H9 (cell line): ENCODE measurements around the gene C10orf62. TPM values are rescaled to one million over a fixed set of nuclear protein-coding genes. Genes with fewer than 3 reads are reported as not detected.
A peak's percentile ranks its signal among the peaks of the same experiment; 100 is the strongest.

Experiments used
- DNase-seq: peaks from one replicate; pipeline ENCODE4 v3.0.0-alpha.2; 2017
- H2AFZ ChIP-seq: one replicate; pipeline ENCODE4 v1.6.1; 2013; ENCODE audit warnings: mild to moderate bottlenecking, low read length, control low read depth, moderate library complexity
- H2AK5ac ChIP-seq: 2 replicates; pipeline ENCODE4 v1.6.1; 2013; ENCODE audit warnings: low read length, control low read depth, mixed read lengths; ENCODE audit not compliant: insufficient read length
- H2BK120ac ChIP-seq: one replicate; pipeline ENCODE4 v1.6.1; 2013; ENCODE audit warnings: low read depth, mild to moderate bottlenecking, low read length, control low read depth, inconsistent platforms; ENCODE audit not compliant: poor library complexity, severe bottlenecking
- H2BK12ac ChIP-seq: 2 replicates; pipeline ENCODE4 v1.6.1; 2013; ENCODE audit warnings: low read length, control low read depth, mixed read lengths, low read depth; ENCODE audit not compliant: insufficient read length
- H2BK15ac ChIP-seq: 2 replicates; pipeline ENCODE4 v1.6.1; 2013; ENCODE audit warnings: low read depth, low read length, control low read depth
- H2BK20ac ChIP-seq: one replicate; pipeline ENCODE4 v1.6.1; 2013; ENCODE audit warnings: low read depth, mild to moderate bottlenecking, low read length, control low read depth, inconsistent platforms; ENCODE audit not compliant: poor library complexity, severe bottlenecking
- H2BK5ac ChIP-seq: 2 replicates; pipeline ENCODE4 v1.6.1; 2013; ENCODE audit warnings: low read length, control low read depth, mixed read lengths; ENCODE audit not compliant: insufficient read length
- H3K14ac ChIP-seq: 2 replicates; pipeline ENCODE4 v1.6.1; 2013; ENCODE audit warnings: low read length, control low read depth; ENCODE audit not compliant: insufficient read depth
- H3K18ac ChIP-seq: 2 replicates; pipeline ENCODE4 v1.6.1; 2013; ENCODE audit warnings: low read depth, mild to moderate bottlenecking, mixed read lengths, low read length, control low read depth; ENCODE audit not compliant: insufficient read length
- H3K23ac ChIP-seq: 2 replicates; pipeline ENCODE4 v1.6.1; 2013; ENCODE audit warnings: low read length, control low read depth, mixed read lengths, low read depth; ENCODE audit not compliant: insufficient read length
- H3K23me2 ChIP-seq: 2 replicates; pipeline ENCODE4 v1.6.1; 2013; ENCODE audit warnings: low read depth, mild to moderate bottlenecking, mixed read lengths, low read length, control low read depth; ENCODE audit not compliant: insufficient read length, poor library complexity, severe bottlenecking
- H3K27ac ChIP-seq: 2 replicates; pipeline ENCODE4 v1.5.1; 2013; ENCODE audit warnings: low read length, control low read depth, mixed read lengths, low read depth; ENCODE audit not compliant: insufficient read length
- H3K27me3 ChIP-seq: 2 replicates; pipeline ENCODE4 v1.6.1; 2013; ENCODE audit warnings: low read length, control low read depth, inconsistent platforms; ENCODE audit not compliant: insufficient read depth
- H3K4ac ChIP-seq: 2 replicates; pipeline ENCODE4 v1.6.1; 2013; ENCODE audit warnings: low read depth, mild to moderate bottlenecking, control low read depth, inconsistent platforms, low read length, moderate library complexity
- H3K4me1 ChIP-seq: 2 replicates; pipeline ENCODE4 v1.6.1; 2013; ENCODE audit warnings: low read length, control low read depth, inconsistent platforms; ENCODE audit not compliant: insufficient read depth
- H3K4me2 ChIP-seq: 2 replicates; pipeline ENCODE4 v1.6.1; 2013; ENCODE audit warnings: low read length, control low read depth, mixed read lengths; ENCODE audit not compliant: insufficient read length, insufficient read depth
- H3K56ac ChIP-seq: 2 replicates; pipeline ENCODE4 v1.6.1; 2013; ENCODE audit warnings: low read depth, mild to moderate bottlenecking, mixed read lengths, low read length, control low read depth; ENCODE audit not compliant: insufficient read length
- H3K79me1 ChIP-seq: 2 replicates; pipeline ENCODE4 v1.6.1; 2013; ENCODE audit warnings: low read depth, mild to moderate bottlenecking, moderate library complexity, low read length, control low read depth, inconsistent platforms; ENCODE audit not compliant: insufficient read depth, poor library complexity, severe bottlenecking
- H3K79me2 ChIP-seq: 2 replicates; pipeline ENCODE4 v1.6.1; 2013; ENCODE audit warnings: low read length, control low read depth, inconsistent platforms; ENCODE audit not compliant: insufficient read depth
- H3K9ac ChIP-seq: 2 replicates; pipeline ENCODE4 v1.6.1; 2013; ENCODE audit warnings: low read length, control low read depth, mixed read lengths; ENCODE audit not compliant: insufficient read length; ENCODE audit errors: extremely low read depth
- H3K9me3 ChIP-seq: one replicate; pipeline ENCODE4 v1.6.1; 2013; ENCODE audit warnings: low read depth, low read length, inconsistent platforms; ENCODE audit not compliant: control insufficient read depth
- H3T11ph ChIP-seq: one replicate; pipeline ENCODE4 v1.6.1; 2013; ENCODE audit warnings: mild to moderate bottlenecking, low read length, control low read depth, inconsistent platforms
- H4K20me1 ChIP-seq: one replicate; pipeline ENCODE4 v1.6.1; 2013; ENCODE audit not compliant: control insufficient read depth, insufficient read length, insufficient read depth
- H4K5ac ChIP-seq: 2 replicates; pipeline ENCODE4 v1.6.1; 2013; ENCODE audit warnings: low read depth, mild to moderate bottlenecking, mixed read lengths, low read length, control low read depth; ENCODE audit not compliant: insufficient read length
- H4K8ac ChIP-seq: replicated peaks from 2 replicates; pipeline ENCODE4 v1.6.1; 2013; ENCODE audit warnings: low read length, control low read depth, mixed read lengths, low read depth; ENCODE audit not compliant: insufficient read length
- H4K91ac ChIP-seq: 2 replicates; pipeline ENCODE4 v1.6.1; 2013; ENCODE audit warnings: low read depth, mild to moderate bottlenecking, moderate library complexity, mixed read lengths, low read length, control low read depth; ENCODE audit not compliant: insufficient read length
- H3K27ac Mint-ChIP-seq, 3 experiments: 2 replicates in 2 of 3; 3 replicates in 1 of 3; pipeline ENCODE4 v1.8.0; 2020 to 2021; ENCODE audit warnings: mixed read lengths in 3 of 3, mild to moderate bottlenecking in 1 of 3, moderate library complexity in 1 of 3
- H3K27me3 Mint-ChIP-seq: 2 replicates; pipeline ENCODE4 v1.8.0; 2021; ENCODE audit warnings: low read depth, mild to moderate bottlenecking, moderate library complexity, mixed read lengths
- H3K36me3 Mint-ChIP-seq, 3 experiments: 2 replicates in 2 of 3; 3 replicates in 1 of 3; pipeline ENCODE4 v1.8.0; 2020 to 2021; ENCODE audit warnings: low read depth in 3 of 3, mixed read lengths in 3 of 3; ENCODE audit not compliant: insufficient read depth in 1 of 3
- H3K4me1 Mint-ChIP-seq, 2 experiments: 2 replicates each; pipeline ENCODE4 v1.8.0; 2020; ENCODE audit warnings: mixed read lengths in 2 of 2
- H3K4me3 Mint-ChIP-seq, 2 experiments: 2 replicates in 1 of 2; 3 replicates in 1 of 2; pipeline ENCODE4 v1.8.0; 2020 to 2021; ENCODE audit warnings: mild to moderate bottlenecking in 2 of 2, mixed read lengths in 2 of 2, moderate library complexity in 1 of 2
- H3K9me3 Mint-ChIP-seq, 2 experiments: 2 replicates in 1 of 2; 3 replicates in 1 of 2; pipeline ENCODE4 v1.8.0; 2020; ENCODE audit warnings: mild to moderate bottlenecking in 2 of 2, mixed read lengths in 2 of 2, moderate library complexity in 1 of 2
- WGBS: extraction: QIAGEN DNeasy Blood & Tissue Kit; methylation state at CpG from one replicate; pipeline ENCODE4 v1.1.7; 2013; ENCODE audit warnings: missing lambda C conversion rate, low lambda C conversion rate, mixed read lengths; ENCODE audit not compliant: insufficient read length; ENCODE audit errors: extremely low coverage; 5-methylcytosine and 5-hydroxymethylcytosine counted together
- total RNA-seq: library from RNA; stranded (reverse); gene quantifications from 2 replicates; pipeline ENCODE4 v1.2.1, GENCODE V29; 2021
- TF ChIP-seq, protein P1 (sequence below): fragments of 200-600 bp; sonication (generic); conservative IDR thresholded peaks from 3 replicates; pipeline ENCODE4 v1.8.0; 2021; ENCODE audit warnings: antibody characterized with exemption, mild to moderate bottlenecking

C10orf62 gene
- total RNA-seq, 1 experiment from 2014 or later: 0.31 TPM

- H3T11ph ChIP-seq: no peak overlapping the region
- Mint-ChIP-seq H3K9me3 (no peaks in the 10 kb centered on the region), H3K27ac (peak overlapping the region; percentile 59 to 98 (median 92); a peak in 4 of 7 replicates), H3K36me3 (no peaks in the 10 kb centered on the region; a peak in 1 of 7 replicates), H3K27me3 (no peaks in the 10 kb centered on the region), H3K4me1 (peaks cover 35 to 45% of the 10 kb centered on the region in 2 experiments), H3K4me3 (no peak overlapping the region; a peak in 1 of 5 replicates)
- peak overlapping the region; percentile 58 for H3K18ac ChIP-seq
- no peak overlapping the region for H3K56ac ChIP-seq
- no peaks in the 10 kb centered on the region for H4K20me1 ChIP-seq
- no peak overlapping the region for H3K27ac ChIP-seq
- no peaks in the 10 kb centered on the region for H3K27me3 ChIP-seq
- no peak overlapping the region for H3K4me2 ChIP-seq
- no CpG with 5 or more reads among the region's 9 CpGs for WGBS
- H3K79me1 ChIP-seq: no peaks in the 10 kb centered on the region
- H3K9me3 ChIP-seq: no peaks in the 10 kb centered on the region
- no peak overlapping the region for H2AK5ac ChIP-seq
- no peak overlapping the region for H3K9ac ChIP-seq
- H2BK20ac ChIP-seq: no peak overlapping the region
- no peak overlapping the region for H2BK15ac ChIP-seq
- H3K14ac ChIP-seq: no peak overlapping the region
- TF ChIP-seq, protein P1, sequence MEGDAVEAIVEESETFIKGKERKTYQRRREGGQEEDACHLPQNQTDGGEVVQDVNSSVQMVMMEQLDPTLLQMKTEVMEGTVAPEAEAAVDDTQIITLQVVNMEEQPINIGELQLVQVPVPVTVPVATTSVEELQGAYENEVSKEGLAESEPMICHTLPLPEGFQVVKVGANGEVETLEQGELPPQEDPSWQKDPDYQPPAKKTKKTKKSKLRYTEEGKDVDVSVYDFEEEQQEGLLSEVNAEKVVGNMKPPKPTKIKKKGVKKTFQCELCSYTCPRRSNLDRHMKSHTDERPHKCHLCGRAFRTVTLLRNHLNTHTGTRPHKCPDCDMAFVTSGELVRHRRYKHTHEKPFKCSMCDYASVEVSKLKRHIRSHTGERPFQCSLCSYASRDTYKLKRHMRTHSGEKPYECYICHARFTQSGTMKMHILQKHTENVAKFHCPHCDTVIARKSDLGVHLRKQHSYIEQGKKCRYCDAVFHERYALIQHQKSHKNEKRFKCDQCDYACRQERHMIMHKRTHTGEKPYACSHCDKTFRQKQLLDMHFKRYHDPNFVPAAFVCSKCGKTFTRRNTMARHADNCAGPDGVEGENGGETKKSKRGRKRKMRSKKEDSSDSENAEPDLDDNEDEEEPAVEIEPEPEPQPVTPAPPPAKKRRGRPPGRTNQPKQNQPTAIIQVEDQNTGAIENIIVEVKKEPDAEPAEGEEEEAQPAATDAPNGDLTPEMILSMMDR: no peak
- H2BK120ac ChIP-seq: no peak overlapping the region
- H2AFZ ChIP-seq: no peak overlapping the region
- H3K23ac ChIP-seq: no peak overlapping the region
- H4K91ac ChIP-seq: no peak overlapping the region
- no peaks in the 10 kb centered on the region for H3K23me2 ChIP-seq
- no peak overlapping the region for H2BK5ac ChIP-seq
- H4K8ac ChIP-seq: no peak overlapping the region
- no peak overlapping the region for H2BK12ac ChIP-seq
- H3K4ac ChIP-seq: no peak overlapping the region
- no peaks in the 10 kb centered on the region; the same call in 1 of the 2 replicates for H3K79me2 ChIP-seq
- peak; percentile 73 for DNase-seq
- H3K4me1 ChIP-seq: no peaks in the 10 kb centered on the region; the same call in 1 of the 2 replicates
- no peak overlapping the region for H4K5ac ChIP-seq
Observed at GRCh38 chr10:97542169-97543024, 47.1 kb upstream of the C10orf62 start.
